Measurements from ENCODE around the gene RORC.

Gene RORC

DNA sequence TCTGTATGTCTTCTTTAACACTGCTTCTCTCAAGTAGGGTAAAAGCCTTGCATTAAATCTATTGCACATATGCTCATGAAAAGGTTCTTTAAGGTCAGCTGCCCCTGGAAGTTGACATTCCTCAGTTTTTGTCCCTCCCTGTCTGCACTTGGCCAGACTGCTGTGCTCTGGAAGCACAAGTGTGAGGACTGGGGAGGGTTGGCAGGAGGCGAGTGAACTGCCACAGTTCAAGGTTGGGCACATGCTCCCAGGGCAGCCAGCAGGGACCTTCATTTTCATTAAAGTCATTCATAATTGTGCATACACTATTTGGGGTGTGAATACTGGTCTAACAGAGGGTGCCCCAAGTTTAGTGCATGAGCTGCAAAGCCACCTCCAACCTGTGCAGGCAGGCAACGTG, 32.8 kb upstream of the RORC start:
- no peak for DNase-seq (ENCODE audit: low read depth)
- TF ChIP-seq, protein P1, sequence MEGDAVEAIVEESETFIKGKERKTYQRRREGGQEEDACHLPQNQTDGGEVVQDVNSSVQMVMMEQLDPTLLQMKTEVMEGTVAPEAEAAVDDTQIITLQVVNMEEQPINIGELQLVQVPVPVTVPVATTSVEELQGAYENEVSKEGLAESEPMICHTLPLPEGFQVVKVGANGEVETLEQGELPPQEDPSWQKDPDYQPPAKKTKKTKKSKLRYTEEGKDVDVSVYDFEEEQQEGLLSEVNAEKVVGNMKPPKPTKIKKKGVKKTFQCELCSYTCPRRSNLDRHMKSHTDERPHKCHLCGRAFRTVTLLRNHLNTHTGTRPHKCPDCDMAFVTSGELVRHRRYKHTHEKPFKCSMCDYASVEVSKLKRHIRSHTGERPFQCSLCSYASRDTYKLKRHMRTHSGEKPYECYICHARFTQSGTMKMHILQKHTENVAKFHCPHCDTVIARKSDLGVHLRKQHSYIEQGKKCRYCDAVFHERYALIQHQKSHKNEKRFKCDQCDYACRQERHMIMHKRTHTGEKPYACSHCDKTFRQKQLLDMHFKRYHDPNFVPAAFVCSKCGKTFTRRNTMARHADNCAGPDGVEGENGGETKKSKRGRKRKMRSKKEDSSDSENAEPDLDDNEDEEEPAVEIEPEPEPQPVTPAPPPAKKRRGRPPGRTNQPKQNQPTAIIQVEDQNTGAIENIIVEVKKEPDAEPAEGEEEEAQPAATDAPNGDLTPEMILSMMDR (conservative IDR thresholded peaks at IDR 0.05; ENCODE audit: low read depth, low read length): no peak
- no peak overlapping the region for H3K4me3 ChIP-seq (ENCODE audit: low read length)

- DNase-seq (ENCODE audit: low read depth): no peak
- no peak overlapping the region for H3K4me3 ChIP-seq (ENCODE audit: low read length)
- TF ChIP-seq, protein P1 (conservative IDR thresholded peaks at IDR 0.05; ENCODE audit: low read depth, low read length): no peak
Measured at GRCh38 chr1:151862604-151863003, 31.0 kb upstream of the RORC start.

- no peak for DNase-seq (ENCODE audit: low read depth)
- no peak overlapping the region for H3K4me3 ChIP-seq (ENCODE audit: low read length)
- TF ChIP-seq, protein P1 (conservative IDR thresholded peaks at IDR 0.05; ENCODE audit: low read depth, low read length): no peak
Measured at GRCh38 chr1:151860504-151861187, 29.0 kb upstream of the RORC start.

GRCh38 chr1:151859891-151860293, 28.3 kb upstream of the RORC start:
- no peak overlapping the region for H3K4me3 ChIP-seq (ENCODE audit: low read length)
- TF ChIP-seq, protein P1 (conservative IDR thresholded peaks at IDR 0.05; ENCODE audit: low read depth, low read length): no peak
- no peak for DNase-seq (ENCODE audit: low read depth)

DNA sequence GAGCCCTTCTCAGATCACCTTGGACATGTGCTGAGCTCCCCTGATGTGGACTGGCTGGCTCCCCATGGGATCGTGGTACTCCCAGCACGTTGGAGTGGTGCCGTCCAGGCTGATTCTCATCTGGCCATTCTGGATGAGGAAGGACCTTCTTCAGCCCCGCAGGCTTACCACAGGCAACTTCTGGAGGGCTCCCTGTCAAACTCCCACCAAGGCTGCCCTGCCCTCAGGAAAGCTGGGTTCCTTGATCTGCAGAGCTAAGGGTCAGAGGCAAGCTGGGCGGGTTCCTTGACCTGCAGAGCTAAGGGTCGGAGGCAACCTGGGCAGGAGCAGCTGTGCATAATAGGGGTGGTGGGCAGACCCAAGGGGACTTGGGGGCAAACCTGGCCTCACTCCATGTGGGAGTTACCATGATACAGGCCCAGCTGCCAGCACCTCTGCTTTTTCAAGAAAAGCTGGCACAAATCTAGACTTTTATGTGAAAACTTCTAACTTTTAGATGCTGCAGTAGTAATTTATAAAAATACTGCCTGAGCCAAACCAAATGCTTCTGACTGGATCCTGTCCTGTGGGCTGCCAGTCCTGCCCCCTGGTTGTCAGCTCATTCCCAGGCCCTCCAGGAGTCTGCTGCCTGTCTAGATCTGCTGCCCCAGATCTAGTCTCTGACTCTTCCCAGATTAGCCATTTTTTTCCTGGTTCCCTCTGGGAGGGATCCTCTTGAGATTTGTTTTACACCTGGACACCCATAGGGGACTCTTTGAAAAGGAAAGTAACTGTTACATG, 27.5 kb upstream of the RORC start:
- TF ChIP-seq, protein P1 (conservative IDR thresholded peaks at IDR 0.05; ENCODE audit: low read depth, low read length): no peak
- no peak for DNase-seq (ENCODE audit: low read depth)
- H3K4me3 ChIP-seq (ENCODE audit: low read length): no peak overlapping the region

- H3K4me3 ChIP-seq (ENCODE audit: low read length): no peak overlapping the region
- TF ChIP-seq, protein P1 (conservative IDR thresholded peaks at IDR 0.05; ENCODE audit: low read depth, low read length): no peak
- no peak for DNase-seq (ENCODE audit: low read depth)
Measured at GRCh38 chr1:151858030-151858746, 26.6 kb upstream of the RORC start.

Data from retinal pigment epithelial cell (primary cell).